Left lung (tissue), 10 donors: ENCODE measurements around the gene CAPN12. TPM values are rescaled to one million over a fixed set of nuclear protein-coding genes. Genes with fewer than 3 reads are reported as not detected.

ENCODE experiments used
- ATAC-seq: fragments of 200-7000 bp; cut with Tn5 transposase; one replicate; pipeline ENCODE4 v1.9.1; 2020; ENCODE audit warnings: moderate library complexity
- DNase-seq, 4 donors: peaks; one replicate each; pipeline ENCODE4 v3.0.0-alpha.2; 2013 to 2020
- H3K27ac ChIP-seq, 2 donors: fragments of 200-600 bp; sonication (generic) in 1 of 2; one replicate each; pipeline versions ENCODE4 v1.5.0 to v1.8.0; 2020 to 2021
- H3K27me3 ChIP-seq, 2 donors: fragments of 200-600 bp; sonication (generic) in 1 of 2; one replicate each; pipeline versions ENCODE4 v1.5.0 to v1.8.0; 2020 to 2021
- H3K36me3 ChIP-seq, 2 donors: fragments of 200-600 bp; sonication (generic) in 1 of 2; one replicate each; pipeline versions ENCODE4 v1.5.0 to v1.8.0; 2020 to 2021
- H3K4me1 ChIP-seq, 2 donors: fragments of 200-600 bp; one replicate each; pipeline ENCODE4 v1.8.0; 2021
- H3K4me3 ChIP-seq, 2 donors: fragments of 200-600 bp; sonication (generic) in 1 of 2; one replicate each; pipeline versions ENCODE4 v1.5.0 to v1.8.0; 2020 to 2021; ENCODE audit warnings: mild to moderate bottlenecking in 1 of 2
- H3K9me3 ChIP-seq, 2 donors: fragments of 200-600 bp; sonication (generic) in 1 of 2; one replicate each; pipeline versions ENCODE4 v1.5.0 to v1.8.0; 2020 to 2021
- CTCF ChIP-seq, 2 donors: fragments of 200-600 bp; sonication (generic) in 1 of 2; IDR thresholded peaks; one replicate each; pipeline versions ENCODE4 v1.5.0 to v1.8.0; 2021; ENCODE audit warnings: antibody characterized with exemption in 2 of 2
- intact Hi-C, 2 donors: fragments of 100-400 bp; cut with DNase I; formaldehyde crosslinking; loops; one replicate each; pipeline versions ENCODE4 v1.11.2 to v1.14.2; 2022
- polyA plus RNA-seq, 6 donors: library from polyadenylated mRNA; unstranded; fragments of 120-200 nt; gene quantifications; one replicate each; pipeline ENCODE4 v1.2.1, GENCODE V29; 2013; ENCODE audit not compliant: insufficient read length in 6 of 6
- total RNA-seq, 2 donors: library from RNA; stranded (reverse); fragmentation: NEBNext Ultra II Directional; extraction: Animal tissue kit (Norgen Biotek cat#: 25700); gene quantifications; one replicate each; pipeline ENCODE4 v1.2.1, GENCODE V29; 2021
- donor health status: DM: no; HTN: yes; CAD: no.
- donor health status: DM: no; HTN: no; CAD: no.

The CAPN12 gene
- total and polyA plus RNA-seq, 8 donors, result 1.6 to 4.9 (median 4.6) TPM

GRCh38 chr19:38723606-38723965 lies 20.7 kb downstream of the CAPN12 start:
- TF ChIP-seq CTCF (IDR thresholded peaks at IDR 0.05), result no peak
- DNase-seq, result no peak
- H3K36me3 ChIP-seq, result peaks cover 4 to 99% of the 10 kb centered on the region in 2 donors
- H3K4me1 ChIP-seq, result peaks cover 2 to 24% of the 10 kb centered on the region in 2 donors
- no peak overlapping the region for H3K27ac ChIP-seq
- intact Hi-C loops, result loop anchor here (10.0 kb wide), 2 partner anchors 69 to 89 kb away; no protein-coding TSS in a partner anchor
- H3K27me3 ChIP-seq, result no peaks in the 10 kb centered on the region
- H3K4me3 ChIP-seq, result no peak overlapping the region
- H3K9me3 ChIP-seq, result no peaks in the 10 kb centered on the region
- no peak for ATAC-seq

- DNase-seq (no peak), ATAC-seq (no peak)
- TF ChIP-seq CTCF (IDR thresholded peaks at IDR 0.05), result no peak
- no peak overlapping the region for H3K4me3 ChIP-seq
- H3K36me3 ChIP-seq, result peaks cover 4 to 100% of the 10 kb centered on the region in 2 donors
- intact Hi-C loops, result loop anchor here (10.0 kb wide), 2 partner anchors 68 to 88 kb away; no protein-coding TSS in a partner anchor
- H3K27me3 ChIP-seq, result no peaks in the 10 kb centered on the region
- no peaks in the 10 kb centered on the region for H3K9me3 ChIP-seq
- peaks cover 2 to 26% of the 10 kb centered on the region in 2 donors for H3K4me1 ChIP-seq
- H3K27ac ChIP-seq, result peak overlapping the region in 1 of 2 donors; percentile 50
These were observed 21.2 kb downstream of the CAPN12 start for GRCh38 chr19:38722947-38723605.

GRCh38 chr19:38721979-38722773 lies 22.1 kb downstream of the CAPN12 start:
- DNase-seq, result peak in 1 of 4 donors; percentile 67
- H3K4me3 ChIP-seq, result no peak overlapping the region
- peaks cover 4 to 100% of the 10 kb centered on the region in 2 donors for H3K36me3 ChIP-seq

GRCh38 chr19:38721496-38721895 lies 22.8 kb downstream of the CAPN12 start:
- H3K4me3 ChIP-seq, result no peak overlapping the region
- peaks cover 2 to 21% of the 10 kb centered on the region in 2 donors for H3K4me1 ChIP-seq
- H3K9me3 ChIP-seq, result no peaks in the 10 kb centered on the region
- TF ChIP-seq CTCF (IDR thresholded peaks at IDR 0.05), result no peak
- ATAC-seq, result no peak
- no peaks in the 10 kb centered on the region for H3K27me3 ChIP-seq
- intact Hi-C loops, result loop anchor here (10.0 kb wide), 2 partner anchors 67 to 87 kb away; no protein-coding TSS in a partner anchor
- peaks cover 4 to 100% of the 10 kb centered on the region in 2 donors for H3K36me3 ChIP-seq
- peak overlapping the region in 1 of 2 donors; percentile 36 for H3K27ac ChIP-seq
- no peak for DNase-seq

More at GRCh38 chr19:38721979-38722773, 22.1 kb downstream of the CAPN12 start:
- intact Hi-C loops, result loop anchor here (10.0 kb wide), 2 partner anchors 67 to 87 kb away; no protein-coding TSS in a partner anchor
- Histone ChIP-seq H3K27me3 (no peaks in the 10 kb centered on the region), H3K9me3 (no peaks in the 10 kb centered on the region), H3K4me1 (peaks cover 2 to 21% of the 10 kb centered on the region in 2 donors), H3K27ac (peak overlapping the region; percentile 36 to 50)
- ATAC-seq, result no peak
- no peak for TF ChIP-seq CTCF (IDR thresholded peaks at IDR 0.05)
